Activated T-helper 1 cell treated with anti-CD3 and anti-CD28 coated beads, Interleukin-12 subunit alpha, Interleukin-12 subunit beta, Interleukin-2, Interleukin-4 antibody, amounts not matched to agents 30 ng/mL and 10 ng/mL and 1 ng/mL, durations not matched to agents 14 hours and 24 hours and 36 hours (primary cell): ENCODE data around the gene OGG1. TPM values are rescaled to one million over a fixed set of nuclear protein-coding genes. Genes with fewer than 3 reads are reported as not detected.
A peak's percentile ranks its signal among the peaks of the same experiment; 100 is the strongest.

Source experiments
- DNase-seq: peaks from one replicate; pipeline ENCODE4 v3.0.0; 2021; ENCODE audit warnings: low spot score
- H3K27ac Mint-ChIP-seq: one replicate; pipeline ENCODE4 v1.8.0; 2021; ENCODE audit warnings: mild to moderate bottlenecking, mixed read lengths
- H3K27me3 Mint-ChIP-seq: one replicate; pipeline ENCODE4 v1.8.0; 2022; ENCODE audit warnings: mild to moderate bottlenecking, moderate library complexity, mixed read lengths; ENCODE audit not compliant: insufficient read depth
- H3K36me3 Mint-ChIP-seq: one replicate; pipeline ENCODE4 v1.8.0; 2021; ENCODE audit warnings: low read depth, mixed read lengths
- H3K4me1 Mint-ChIP-seq: one replicate; pipeline ENCODE4 v1.8.0; 2021; ENCODE audit warnings: low read depth, mixed read lengths
- H3K4me3 Mint-ChIP-seq: one replicate; pipeline ENCODE4 v1.8.0; 2021; ENCODE audit warnings: mild to moderate bottlenecking, moderate library complexity, mixed read lengths
- H3K9me3 Mint-ChIP-seq: one replicate; pipeline ENCODE4 v1.8.0; 2021; ENCODE audit warnings: mixed read lengths
- intact Hi-C: fragments of 100-400 bp; cut with micrococcal nuclease; formaldehyde crosslinking; loops from one replicate; pipeline ENCODE4 v1.15.1; 2024
- total RNA-seq: library from RNA; stranded (reverse); gene quantifications from 2 replicates; pipeline ENCODE4 v1.2.3, GENCODE V29; 2022

Gene OGG1
- total RNA-seq, 1 donor from 2014 or later = 40.2 TPM

GRCh38 chr3:9716801-9717555 lies 32.8 kb upstream of the OGG1 start:
- no peak for DNase-seq
- intact Hi-C loops = no loop called here
- Mint-ChIP-seq H3K27ac (no peak overlapping the region), H3K4me1 (no peaks in the 10 kb centered on the region), H3K27me3 (peaks cover 4% of the 10 kb centered on the region), H3K9me3 (no peaks in the 10 kb centered on the region), H3K4me3 (no peak overlapping the region), H3K36me3 (no peaks in the 10 kb centered on the region)

GRCh38 chr3:9717563-9717962 lies 32.2 kb upstream of the OGG1 start:
- Mint-ChIP-seq H3K36me3 (no peaks in the 10 kb centered on the region), H3K27ac (no peak overlapping the region), H3K9me3 (no peaks in the 10 kb centered on the region), H3K27me3 (peaks cover 6% of the 10 kb centered on the region), H3K4me1 (no peaks in the 10 kb centered on the region), H3K4me3 (no peak overlapping the region)
- intact Hi-C loops = no loop called here
- no peak for DNase-seq

GRCh38 chr3:9718118-9718517 lies 31.6 kb upstream of the OGG1 start:
- intact Hi-C loops = no loop called here

GRCh38 chr3:9721015-9721699 lies 28.6 kb upstream of the OGG1 start:
- no peak for DNase-seq
- intact Hi-C loops = no loop called here
- Mint-ChIP-seq H3K9me3 (no peaks in the 10 kb centered on the region), H3K4me1 (no peaks in the 10 kb centered on the region), H3K4me3 (no peak overlapping the region), H3K27me3 (peaks cover 7% of the 10 kb centered on the region), H3K36me3 (no peaks in the 10 kb centered on the region), H3K27ac (no peak overlapping the region)

More at GRCh38 chr3:9718118-9718517, 31.6 kb upstream of the OGG1 start:
- Mint-ChIP-seq H3K4me1 (no peaks in the 10 kb centered on the region), H3K4me3 (no peak overlapping the region), H3K27ac (no peak overlapping the region), H3K36me3 (no peaks in the 10 kb centered on the region), H3K9me3 (no peaks in the 10 kb centered on the region), H3K27me3 (peaks cover 9% of the 10 kb centered on the region)
- no peak for DNase-seq

- intact Hi-C loops = no loop called here
- Mint-ChIP-seq H3K9me3 (no peaks in the 10 kb centered on the region), H3K27ac (no peak overlapping the region), H3K36me3 (no peaks in the 10 kb centered on the region), H3K27me3 (peaks cover 7% of the 10 kb centered on the region), H3K4me1 (peaks cover 2% of the 10 kb centered on the region), H3K4me3 (no peak overlapping the region)
- no peak for DNase-seq
Measured at GRCh38 chr3:9721700-9722060, 28.1 kb upstream of the OGG1 start.

- no peak overlapping the region for H3K27ac Mint-ChIP-seq
- H3K36me3 Mint-ChIP-seq = no peaks in the 10 kb centered on the region
- intact Hi-C loops = no loop called here
- H3K27me3 Mint-ChIP-seq = peaks cover 4% of the 10 kb centered on the region
- H3K9me3 Mint-ChIP-seq = no peaks in the 10 kb centered on the region
- peaks cover 21% of the 10 kb centered on the region for H3K4me1 Mint-ChIP-seq
- no peak overlapping the region for H3K4me3 Mint-ChIP-seq
- no peak for DNase-seq
Measured at GRCh38 chr3:9725775-9726515, 23.8 kb upstream of the OGG1 start.

GRCh38 chr3:9727041-9727595 lies 22.6 kb upstream of the OGG1 start:
- H3K9me3 Mint-ChIP-seq = no peaks in the 10 kb centered on the region
- peaks cover 22% of the 10 kb centered on the region for H3K4me1 Mint-ChIP-seq
- intact Hi-C loops = loop anchor here (1.0 kb wide), 4 partner anchors 22 to 374 kb away; partner anchors contain the start of gene OGG1
- H3K4me3 Mint-ChIP-seq = peak overlapping the region; percentile 66
- peak overlapping the region; percentile 70 for H3K27ac Mint-ChIP-seq
- peak; percentile 40 for DNase-seq
- peaks cover 4% of the 10 kb centered on the region for H3K27me3 Mint-ChIP-seq
- no peaks in the 10 kb centered on the region for H3K36me3 Mint-ChIP-seq

- intact Hi-C loops = loop anchor here (1.0 kb wide), 4 partner anchors 22 to 374 kb away; partner anchors contain the start of gene OGG1
- Mint-ChIP-seq H3K27ac (no peak overlapping the region), H3K27me3 (peaks cover under 1% of the 10 kb centered on the region), H3K4me3 (no peak overlapping the region), H3K4me1 (peaks cover 27% of the 10 kb centered on the region), H3K9me3 (no peaks in the 10 kb centered on the region), H3K36me3 (peaks cover 3% of the 10 kb centered on the region)
- DNase-seq = no peak
Measured at GRCh38 chr3:9727743-9728142, 22.0 kb upstream of the OGG1 start.

GRCh38 chr3:9729419-9729818 lies 20.3 kb upstream of the OGG1 start:
- H3K4me3 Mint-ChIP-seq = no peak overlapping the region
- peaks cover 44% of the 10 kb centered on the region for H3K4me1 Mint-ChIP-seq
- no peaks in the 10 kb centered on the region for H3K27me3 Mint-ChIP-seq
- no peaks in the 10 kb centered on the region for H3K9me3 Mint-ChIP-seq
- no peak for DNase-seq
- H3K36me3 Mint-ChIP-seq = peaks cover 16% of the 10 kb centered on the region
- H3K27ac Mint-ChIP-seq = no peak overlapping the region
- intact Hi-C loops = no loop called here

- H3K4me3 Mint-ChIP-seq = peak overlapping the region; percentile 86
- H3K4me1 Mint-ChIP-seq = peaks cover 55% of the 10 kb centered on the region
- no peaks in the 10 kb centered on the region for H3K9me3 Mint-ChIP-seq
- peak overlapping the region; percentile 94 for H3K27ac Mint-ChIP-seq
- peaks cover 27% of the 10 kb centered on the region for H3K36me3 Mint-ChIP-seq
- intact Hi-C loops = loop anchor here (1.0 to 2.0 kb wide), 14 partner anchors 19 to 767 kb away; partner anchors contain the start of genes BRK1, EMC3, JAGN1 and MTMR14
- H3K27me3 Mint-ChIP-seq = no peaks in the 10 kb centered on the region
- DNase-seq = no peak
Measured at GRCh38 chr3:9730657-9731205, 19.0 kb upstream of the OGG1 start.

GRCh38 chr3:9731206-9732079 lies 18.3 kb upstream of the OGG1 start, which contains the start of gene BRPF1:
TSS of gene BRPF1 (plus strand) at chr3:9731735. CDS start at chr3:9734141, 2,406 bp downstream.
- DNase-seq = peak; percentile 96
- H3K36me3 Mint-ChIP-seq = peaks cover 30% of the 10 kb centered on the region
- H3K27ac Mint-ChIP-seq = peak within 1 kb of the TSS; percentile 94
- no peaks in the 10 kb centered on the region for H3K9me3 Mint-ChIP-seq
- peaks cover 58% of the 10 kb centered on the region for H3K4me1 Mint-ChIP-seq
- no peaks in the 10 kb centered on the region for H3K27me3 Mint-ChIP-seq
- peak within 1 kb of the TSS; percentile 96 for H3K4me3 Mint-ChIP-seq
- intact Hi-C loops = loop anchor here (1.0 to 2.0 kb wide), 14 partner anchors 18 to 768 kb away; partner anchors contain the start of genes BRK1, EMC3, JAGN1 and MTMR14
